ENCODE data around the gene RAD51B. TPM values are rescaled to one million over a fixed set of nuclear protein-coding genes. Genes with fewer than 3 reads are reported as not detected.

The RAD51B gene
- total and polyA plus RNA-seq, 9 of the 15 experiments (the other 6 are each of a cell fraction or from before 2014, with no cell fraction given), result 8.5 to 17.3 (median 11.3) TPM

DNA sequence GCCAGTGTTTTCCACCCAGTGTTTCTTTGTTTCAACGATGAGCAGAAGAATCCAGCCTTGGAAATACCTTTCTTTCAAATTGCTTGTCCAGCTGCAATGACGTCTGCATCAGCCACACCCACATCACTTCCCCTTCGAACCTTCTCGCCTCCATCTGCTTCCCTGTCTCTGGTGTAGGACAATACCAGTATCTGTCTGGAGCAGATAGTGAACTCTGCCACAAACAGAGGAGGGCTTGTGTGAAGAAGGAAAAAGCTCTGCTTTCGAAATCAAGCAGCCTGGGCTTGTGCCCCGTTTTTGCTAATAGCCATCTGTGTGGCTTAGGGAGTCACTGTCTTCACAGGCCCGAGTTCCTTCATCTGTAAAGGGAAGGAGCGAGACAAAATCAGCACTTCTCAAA, 557.9 kb downstream of the RAD51B start:
- ChIA-PET POLR2A (interaction anchor here (0.6 to 2.4 kb wide), 2 partner anchors 9 to 29 kb away, joined by 3 to 8 read pairs; no protein-coding TSS in a partner anchor), CTCF (ENCODE audit: low intra/inter-chr PET ratio) (no interaction called here)
- Histone ChIP-seq H3K79me2 (ENCODE audit: control insufficient read depth, insufficient read depth, low read length) (no peaks in the 10 kb centered on the region), H3K4me1 (replicated peaks in 1 of 2; ENCODE audit: control insufficient read depth in 2 of 2, insufficient read depth in 2 of 2, low read length in 2 of 2) (peaks cover 0 to 7% of the 10 kb centered on the region in 2 experiments; a peak in 2 of 5 replicates), H3K27me3 (ENCODE audit: control insufficient read depth in 2 of 2, insufficient read depth in 2 of 2, low read length in 2 of 2) (no peaks in the 10 kb centered on the region), H3K9me3 (replicated peaks; ENCODE audit: control insufficient read depth, insufficient read depth, low read depth, low read length) (no peaks in the 10 kb centered on the region), H3K4me3 (no peak overlapping the region), H3K4me2 (ENCODE audit: insufficient read depth, low read length) (peak overlapping the region; percentile 59), H3K9ac (ENCODE audit: insufficient read depth in 1 of 2, low read depth in 2 of 2, low read length in 2 of 2) (peak overlapping the region in 1 of 2 experiments; percentile 42; a peak in 1 of 4 replicates), H4K20me1 (replicated peaks; ENCODE audit: control insufficient read depth, insufficient read depth, low read length) (no peaks in the 10 kb centered on the region), H3K27ac (ENCODE audit: extremely low read depth, low read depth, low read length) (peak overlapping the region; percentile 67; the same call in 2 of the 3 replicates), H2AFZ (ENCODE audit: low read depth, low read length) (peak overlapping the region; percentile 86), H3K9me1 (ENCODE audit: control insufficient read depth, insufficient read depth, low read length) (no peaks in the 10 kb centered on the region), H3K36me3 (ENCODE audit: control insufficient read depth, insufficient read depth, low read length) (no peaks in the 10 kb centered on the region)
- in situ Hi-C loops (cut with MboI), result no loop called here
- peak; percentile 96 for FAIRE-seq
- BruUV-seq (replicated peaks), result no TSS peak
- intact Hi-C loops (cut with micrococcal nuclease), result no loop called here
- WGBS (ENCODE audit: insufficient coverage, low coverage, missing lambda C conversion rate), result 4% methylated on average over 8 of the region's 8 CpGs
- DNase-seq (ENCODE audit: extremely low read depth in 1 of 4, low spot score in 3 of 4), result peak; percentile 33 to 82 (median 58)
- ATAC-seq, result peak; percentile 95
- TF ChIP-seq MECOM (CRISPR knock-in tag; IDR thresholded peaks at IDR 0.05) (peak; percentile 81), TFAP4 (CRISPR knock-in tag; IDR thresholded peaks at IDR 0.05; ENCODE audit: borderline replicate concordance) (peak; percentile 48), ATF1 (CRISPR knock-in tag; IDR thresholded peaks at IDR 0.05) (no peak), ATF1 (tag; IDR thresholded peaks at IDR 0.05) (peak; percentile 78), CBFA2T3 (IDR thresholded peaks at IDR 0.05) (peak; percentile 85), TRIM24 (IDR thresholded peaks at IDR 0.05) (peak; percentile 47 to 61; a peak in 2 of 4 replicates), RAD21 (CRISPR knock-in tag; conservative IDR thresholded peaks at IDR 0.05 in 1 of 2, IDR thresholded peaks at IDR 0.05 in 1 of 2) (peak in 1 of 2 experiments; percentile 15; a peak in 1 of 4 replicates), TAL1 (IDR thresholded peaks at IDR 0.05) (peak; percentile 77), JUND (IDR thresholded peaks at IDR 0.05; ENCODE audit: borderline replicate concordance, low read depth, low read length) (peak; percentile 28; the same call in 1 of the 2 replicates), JUND (tag; IDR thresholded peaks at IDR 0.05; ENCODE audit: borderline replicate concordance, low read depth, low read length) (peak; percentile 31; the same call in 1 of the 3 replicates), FOXM1 (IDR thresholded peaks at IDR 0.05; ENCODE audit: low read depth) (0 out of 2 replicates have a peak, but pooled peaks have one; percentile 35), FOXM1 (CRISPR knock-in tag; IDR thresholded peaks at IDR 0.05; ENCODE audit: low read depth) (no peak), PKNOX1 (IDR thresholded peaks at IDR 0.05) (peak; percentile 22; the same call in 1 of the 2 replicates), SOX6 (IDR thresholded peaks at IDR 0.05) (peak; percentile 88), ETV6 (IDR thresholded peaks at IDR 0.05; ENCODE audit: borderline replicate concordance in 1 of 2, low read depth in 2 of 2, low read length in 1 of 2) (peak in 1 of 2 experiments; percentile 26; a peak in 1 of 4 replicates), ETV6 (CRISPR knock-in tag; IDR thresholded peaks at IDR 0.05; ENCODE audit: borderline replicate concordance) (no peak), CEBPB (tag; IDR thresholded peaks at IDR 0.05) (peak; percentile 40; the same call in 1 of the 2 replicates)
- TF ChIP-seq, protein P1, sequence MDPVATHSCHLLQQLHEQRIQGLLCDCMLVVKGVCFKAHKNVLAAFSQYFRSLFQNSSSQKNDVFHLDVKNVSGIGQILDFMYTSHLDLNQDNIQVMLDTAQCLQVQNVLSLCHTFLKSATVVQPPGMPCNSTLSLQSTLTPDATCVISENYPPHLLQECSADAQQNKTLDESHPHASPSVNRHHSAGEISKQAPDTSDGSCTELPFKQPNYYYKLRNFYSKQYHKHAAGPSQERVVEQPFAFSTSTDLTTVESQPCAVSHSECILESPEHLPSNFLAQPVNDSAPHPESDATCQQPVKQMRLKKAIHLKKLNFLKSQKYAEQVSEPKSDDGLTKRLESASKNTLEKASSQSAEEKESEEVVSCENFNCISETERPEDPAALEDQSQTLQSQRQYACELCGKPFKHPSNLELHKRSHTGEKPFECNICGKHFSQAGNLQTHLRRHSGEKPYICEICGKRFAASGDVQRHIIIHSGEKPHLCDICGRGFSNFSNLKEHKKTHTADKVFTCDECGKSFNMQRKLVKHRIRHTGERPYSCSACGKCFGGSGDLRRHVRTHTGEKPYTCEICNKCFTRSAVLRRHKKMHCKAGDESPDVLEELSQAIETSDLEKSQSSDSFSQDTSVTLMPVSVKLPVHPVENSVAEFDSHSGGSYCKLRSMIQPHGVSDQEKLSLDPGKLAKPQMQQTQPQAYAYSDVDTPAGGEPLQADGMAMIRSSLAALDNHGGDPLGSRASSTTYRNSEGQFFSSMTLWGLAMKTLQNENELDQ (CRISPR knock-in tag; IDR thresholded peaks at IDR 0.05; ENCODE audit: borderline replicate concordance), result no peak

Measured in K562 (cell line).